MM.1S (cell line): Measurements from ENCODE around the gene PCYT2.
A peak's percentile ranks its signal among the peaks of the same experiment; 100 is the strongest.
"Not testable (repeated sequence)": the region's sequence is repeated elsewhere in the genome, so short reads cannot be mapped to it uniquely, and the experiment has no call there.

Experiments
- DNase-seq: peaks from one replicate; pipeline ENCODE4 v3.0.0-alpha.2; 2015
- H2AFZ ChIP-seq: fragments of 300-600 bp; sonication (generic); 2 replicates; pipeline ENCODE4 v1.6.0; 2016; ENCODE audit warnings: antibody characterized with exemption, low read length
- H3F3A ChIP-seq: fragments of 300-600 bp; sonication (generic); 2 replicates; pipeline ENCODE4 v1.6.1; 2016; ENCODE audit warnings: mild to moderate bottlenecking, antibody characterized with exemption, low read length, moderate library complexity, mixed read lengths; ENCODE audit not compliant: insufficient read depth
- H3K27ac ChIP-seq: fragments of 300-600 bp; sonication (generic); 2 replicates; pipeline ENCODE4 v1.5.1; 2016; ENCODE audit warnings: mild to moderate bottlenecking, low read length
- H3K27me3 ChIP-seq: fragments of 300-600 bp; sonication (generic); replicated peaks from 2 replicates; pipeline ENCODE4 v1.6.0; 2016; ENCODE audit warnings: low read length; ENCODE audit not compliant: insufficient read depth
- H3K36me3 ChIP-seq: fragments of 300-600 bp; sonication (generic); replicated peaks from 2 replicates; pipeline ENCODE4 v1.6.1; 2016; ENCODE audit warnings: mild to moderate bottlenecking, low read length, mixed read lengths; ENCODE audit not compliant: insufficient read depth
- H3K4me1 ChIP-seq: fragments of 300-600 bp; sonication (generic); 2 replicates; pipeline ENCODE4 v1.6.1; 2016; ENCODE audit warnings: low read length, mixed read lengths
- H3K4me2 ChIP-seq: fragments of 300-600 bp; sonication (generic); 2 replicates; pipeline ENCODE4 v1.6.0; 2016; ENCODE audit warnings: low read depth, low read length
- H3K4me3 ChIP-seq: fragments of 300-600 bp; sonication (generic); 2 replicates; pipeline ENCODE4 v1.5.1; 2016; ENCODE audit warnings: low read length, mixed read lengths
- H3K79me2 ChIP-seq: fragments of 300-600 bp; sonication (generic); 2 replicates; pipeline ENCODE4 v1.6.1; 2016; ENCODE audit warnings: mixed run types, low read length, mixed read lengths
- H3K9ac ChIP-seq: fragments of 300-600 bp; sonication (generic); 2 replicates; pipeline ENCODE4 v1.6.1; 2016; ENCODE audit warnings: low read length, mixed read lengths
- H3K9me2 ChIP-seq: fragments of 300-600 bp; sonication (generic); replicated peaks from 2 replicates; pipeline ENCODE4 v1.6.1; 2016; ENCODE audit warnings: mild to moderate bottlenecking, low read length, mixed read lengths; ENCODE audit not compliant: insufficient read depth
- H3K9me3 ChIP-seq: fragments of 300-600 bp; sonication (generic); replicated peaks from 2 replicates; pipeline ENCODE4 v1.6.1; 2016; ENCODE audit warnings: mild to moderate bottlenecking, low read length, mixed read lengths; ENCODE audit not compliant: insufficient read depth
- H4K20me1 ChIP-seq: fragments of 300-600 bp; sonication (generic); 2 replicates; pipeline ENCODE4 v1.6.1; 2016; ENCODE audit warnings: mild to moderate bottlenecking, low read length, moderate library complexity, mixed read lengths; ENCODE audit not compliant: insufficient read depth
- CTCF ChIP-seq: fragments of 300-600 bp; sonication (generic); IDR thresholded peaks from 2 replicates; pipeline ENCODE4 v1.5.1; 2016; ENCODE audit warnings: antibody characterized with exemption, low read length, mixed read lengths
- EZH2 ChIP-seq: fragments of 300-600 bp; sonication (generic); optimal IDR thresholded peaks from 2 replicates; pipeline ENCODE3; 2017; ENCODE audit warnings: low read depth, mild to moderate bottlenecking, antibody characterized with exemption, low read length, mixed read lengths
- EZH2phosphoT487 ChIP-seq: fragments of 300-600 bp; sonication (generic); IDR thresholded peaks from 2 replicates; pipeline ENCODE4 v1.6.1; 2018; ENCODE audit warnings: antibody characterized with exemption, low read length

PCYT2 gene

GRCh38 chr17:81921537-81921862 lies 10.3 kb upstream of the PCYT2 start:
- H3K79me2 ChIP-seq, result peaks cover 84% of the 10 kb centered on the region
- no peaks in the 10 kb centered on the region for H3K9me3 ChIP-seq
- 0 out of 2 replicates have a peak, but pooled peaks cover 3% of the 10 kb centered on the region for H4K20me1 ChIP-seq
- no peak for TF ChIP-seq EZH2phosphoT487
- no peak for TF ChIP-seq CTCF
- TF ChIP-seq EZH2, result no peak
- H3K36me3 ChIP-seq, result no peaks in the 10 kb centered on the region
- no peak overlapping the region for H3K4me3 ChIP-seq
- peaks cover 35% of the 10 kb centered on the region for H3F3A ChIP-seq
- no peak overlapping the region for H2AFZ ChIP-seq
- no peak overlapping the region for H3K4me2 ChIP-seq
- H3K27me3 ChIP-seq, result no peaks in the 10 kb centered on the region
- peaks cover 23% of the 10 kb centered on the region for H3K4me1 ChIP-seq
- H3K9ac ChIP-seq, result no peak overlapping the region
- H3K9me2 ChIP-seq, result no peaks in the 10 kb centered on the region
- DNase-seq, result no peak
- H3K27ac ChIP-seq, result no peak overlapping the region

- no peaks in the 10 kb centered on the region for H3K27me3 ChIP-seq
- H3K4me2 ChIP-seq, result no peak overlapping the region
- peaks cover 29% of the 10 kb centered on the region for H3F3A ChIP-seq
- H3K9ac ChIP-seq, result no peak overlapping the region
- H3K9me2 ChIP-seq, result no peaks in the 10 kb centered on the region
- H3K79me2 ChIP-seq, result peaks cover 84% of the 10 kb centered on the region
- TF ChIP-seq EZH2, result no peak
- no peak for TF ChIP-seq EZH2phosphoT487
- TF ChIP-seq CTCF, result no peak
- peaks cover 18% of the 10 kb centered on the region for H3K4me1 ChIP-seq
- DNase-seq, result no peak
- no peak overlapping the region for H3K27ac ChIP-seq
- H3K36me3 ChIP-seq, result no peaks in the 10 kb centered on the region
- no peaks in the 10 kb centered on the region for H3K9me3 ChIP-seq
- H3K4me3 ChIP-seq, result no peak overlapping the region
- no peak overlapping the region for H2AFZ ChIP-seq
- no peaks in the 10 kb centered on the region for H4K20me1 ChIP-seq
Measured at GRCh38 chr17:81920612-81921536, 9.7 kb upstream of the PCYT2 start.

- no peaks in the 10 kb centered on the region for H4K20me1 ChIP-seq
- H3K36me3 ChIP-seq, result peaks cover 6% of the 10 kb centered on the region; the same call in 1 of the 2 replicates
- peaks cover 17% of the 10 kb centered on the region; the same call in 1 of the 2 replicates for H3F3A ChIP-seq
- no peak overlapping the region for H3K4me2 ChIP-seq
- no peak for TF ChIP-seq CTCF
- no peak for TF ChIP-seq EZH2
- no peak for TF ChIP-seq EZH2phosphoT487
- no peaks in the 10 kb centered on the region for H3K27me3 ChIP-seq
- no peaks in the 10 kb centered on the region for H3K9me3 ChIP-seq
- H3K9ac ChIP-seq, result no peak overlapping the region
- H3K4me3 ChIP-seq, result no peak overlapping the region
- H3K4me1 ChIP-seq, result peaks cover 5% of the 10 kb centered on the region
- DNase-seq, result no peak
- H3K27ac ChIP-seq, result no peak overlapping the region
- peaks cover 80% of the 10 kb centered on the region for H3K79me2 ChIP-seq
- no peaks in the 10 kb centered on the region for H3K9me2 ChIP-seq
- H2AFZ ChIP-seq, result no peak overlapping the region
Measured at GRCh38 chr17:81918832-81919545, 7.8 kb upstream of the PCYT2 start.

- not testable (repeated sequence) for H3K9me3 ChIP-seq, H3K27me3 ChIP-seq, H3K4me1 ChIP-seq, H4K20me1 ChIP-seq, H3K9me2 ChIP-seq, H2AFZ ChIP-seq, DNase-seq, H3K27ac ChIP-seq, H3K9ac ChIP-seq, H3K36me3 ChIP-seq
- peak overlapping the region; percentile 84; the same call in 1 of the 2 replicates for H3K4me3 ChIP-seq
- H3K4me2 ChIP-seq, result peak overlapping the region; percentile 43; the same call in 1 of the 2 replicates
- H3F3A ChIP-seq, result peaks cover 14% of the 10 kb centered on the region; the same call in 1 of the 2 replicates
- H3K79me2 ChIP-seq, result peaks cover 73% of the 10 kb centered on the region
Measured at GRCh38 chr17:81918333-81918669, 7.1 kb upstream of the PCYT2 start.
